Type B pancreatic cell (in vitro differentiated cells): ENCODE data around the gene PARP12. TPM values are rescaled to one million over a fixed set of nuclear protein-coding genes. Genes with fewer than 3 reads are reported as not detected.
A peak's percentile ranks its signal among the peaks of the same experiment; 100 is the strongest.

Experiments used
- DNase-seq: peaks from one replicate; pipeline ENCODE4 v3.0.0; 2021; ENCODE audit warnings: mixed read lengths; ENCODE audit not compliant: unreplicated experiment; ENCODE audit errors: extremely low spot score
- H3K27ac Mint-ChIP-seq: 2 replicates; pipeline ENCODE4 v1.8.0; 2021; ENCODE audit warnings: mild to moderate bottlenecking, mixed read lengths
- H3K27me3 Mint-ChIP-seq: 2 replicates; pipeline ENCODE4 v1.8.0; 2021; ENCODE audit warnings: mixed read lengths
- H3K36me3 Mint-ChIP-seq: 2 replicates; pipeline ENCODE4 v1.8.0; 2021; ENCODE audit warnings: mixed read lengths
- H3K4me1 Mint-ChIP-seq: one replicate; pipeline ENCODE4 v1.8.0; 2021; ENCODE audit warnings: mixed read lengths; ENCODE audit not compliant: unreplicated experiment
- H3K4me3 Mint-ChIP-seq: 2 replicates; pipeline ENCODE4 v1.8.0; 2021; ENCODE audit warnings: mild to moderate bottlenecking, mixed read lengths
- H3K9me3 Mint-ChIP-seq: 2 replicates; pipeline ENCODE4 v1.8.0; 2021; ENCODE audit warnings: mixed read lengths
- total RNA-seq: library from RNA; stranded (reverse); gene quantifications from 2 replicates; pipeline ENCODE4 v1.2.1, GENCODE V29; 2021; ENCODE audit warnings: low replicate concordance
- TF ChIP-seq, protein P1 (sequence below): fragments of 200-600 bp; sonication (generic); conservative IDR thresholded peaks from 2 replicates; pipeline ENCODE4 v1.5.0; 2021; ENCODE audit warnings: antibody characterized with exemption, mild to moderate bottlenecking

PARP12 gene
- total RNA-seq, 1 donor from 2014 or later = 11.9 TPM

DNA sequence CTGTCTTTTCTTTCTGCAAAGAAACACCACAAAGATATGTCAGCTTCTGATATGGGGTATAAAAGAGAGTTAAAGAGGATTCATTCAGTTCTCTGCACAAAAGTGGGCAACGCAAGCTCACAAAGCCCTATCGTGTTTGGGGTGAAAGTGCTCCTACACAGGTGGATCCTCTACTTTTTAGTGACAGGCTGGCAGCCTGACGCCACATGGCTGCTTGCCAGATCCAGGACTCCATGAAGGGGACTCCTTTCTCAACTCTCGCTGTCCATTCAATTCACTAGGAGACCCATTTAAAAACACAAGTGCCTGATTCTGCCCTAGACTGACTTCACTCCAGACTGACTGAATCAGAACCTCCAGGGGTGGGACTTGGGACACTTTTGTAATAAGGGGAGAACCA, 8.0 kb downstream of the PARP12 start:
- H3K27me3 Mint-ChIP-seq = peaks cover 3% of the 10 kb centered on the region
- DNase-seq = peak; percentile 10
- H3K9me3 Mint-ChIP-seq = no peaks in the 10 kb centered on the region
- H3K4me1 Mint-ChIP-seq = peaks cover 6% of the 10 kb centered on the region
- TF ChIP-seq, protein P1, sequence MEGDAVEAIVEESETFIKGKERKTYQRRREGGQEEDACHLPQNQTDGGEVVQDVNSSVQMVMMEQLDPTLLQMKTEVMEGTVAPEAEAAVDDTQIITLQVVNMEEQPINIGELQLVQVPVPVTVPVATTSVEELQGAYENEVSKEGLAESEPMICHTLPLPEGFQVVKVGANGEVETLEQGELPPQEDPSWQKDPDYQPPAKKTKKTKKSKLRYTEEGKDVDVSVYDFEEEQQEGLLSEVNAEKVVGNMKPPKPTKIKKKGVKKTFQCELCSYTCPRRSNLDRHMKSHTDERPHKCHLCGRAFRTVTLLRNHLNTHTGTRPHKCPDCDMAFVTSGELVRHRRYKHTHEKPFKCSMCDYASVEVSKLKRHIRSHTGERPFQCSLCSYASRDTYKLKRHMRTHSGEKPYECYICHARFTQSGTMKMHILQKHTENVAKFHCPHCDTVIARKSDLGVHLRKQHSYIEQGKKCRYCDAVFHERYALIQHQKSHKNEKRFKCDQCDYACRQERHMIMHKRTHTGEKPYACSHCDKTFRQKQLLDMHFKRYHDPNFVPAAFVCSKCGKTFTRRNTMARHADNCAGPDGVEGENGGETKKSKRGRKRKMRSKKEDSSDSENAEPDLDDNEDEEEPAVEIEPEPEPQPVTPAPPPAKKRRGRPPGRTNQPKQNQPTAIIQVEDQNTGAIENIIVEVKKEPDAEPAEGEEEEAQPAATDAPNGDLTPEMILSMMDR = no peak
- peaks cover 3% of the 10 kb centered on the region for H3K36me3 Mint-ChIP-seq
- no peak overlapping the region for H3K4me3 Mint-ChIP-seq
- no peak overlapping the region for H3K27ac Mint-ChIP-seq

DNA sequence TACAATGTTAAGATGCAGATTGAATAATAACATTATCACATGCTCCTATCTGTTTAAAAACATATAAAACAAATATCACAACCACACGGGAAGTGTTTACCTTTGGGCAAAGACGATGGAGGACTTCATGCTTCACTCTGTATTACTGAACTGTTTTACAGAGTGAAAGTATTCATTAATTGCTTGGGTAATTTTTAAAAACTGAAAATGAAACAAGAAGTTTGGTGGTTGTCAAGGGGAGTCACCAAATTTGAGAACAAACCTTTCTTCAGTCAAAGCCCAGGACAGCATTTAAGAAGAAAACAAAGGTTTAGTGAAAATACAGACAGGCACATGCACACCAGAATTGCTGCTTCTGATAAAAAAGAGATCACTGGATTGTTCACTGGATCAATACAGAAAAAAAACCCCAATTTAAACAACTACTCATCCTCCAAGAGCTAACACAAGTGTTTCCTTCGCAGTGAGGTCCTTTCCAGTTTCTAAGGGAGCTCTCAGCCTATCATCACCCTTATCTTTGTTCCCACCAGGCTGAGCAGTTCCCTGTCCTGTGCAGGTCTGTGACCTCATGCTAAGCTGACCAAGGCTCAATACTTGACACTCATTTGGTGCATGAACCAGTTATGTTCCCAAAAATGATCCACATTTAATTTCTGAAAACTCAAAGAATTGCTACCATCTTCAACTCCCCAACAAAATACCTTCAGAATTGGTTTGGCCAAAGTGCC, 8.8 kb downstream of the PARP12 start:
- H3K4me1 Mint-ChIP-seq = no peaks in the 10 kb centered on the region
- H3K4me3 Mint-ChIP-seq = no peak overlapping the region
- peaks cover 3% of the 10 kb centered on the region for H3K36me3 Mint-ChIP-seq
- TF ChIP-seq, protein P1 = no peak
- DNase-seq = no peak
- no peaks in the 10 kb centered on the region for H3K9me3 Mint-ChIP-seq
- no peak overlapping the region for H3K27ac Mint-ChIP-seq
- no peaks in the 10 kb centered on the region for H3K27me3 Mint-ChIP-seq

DNA sequence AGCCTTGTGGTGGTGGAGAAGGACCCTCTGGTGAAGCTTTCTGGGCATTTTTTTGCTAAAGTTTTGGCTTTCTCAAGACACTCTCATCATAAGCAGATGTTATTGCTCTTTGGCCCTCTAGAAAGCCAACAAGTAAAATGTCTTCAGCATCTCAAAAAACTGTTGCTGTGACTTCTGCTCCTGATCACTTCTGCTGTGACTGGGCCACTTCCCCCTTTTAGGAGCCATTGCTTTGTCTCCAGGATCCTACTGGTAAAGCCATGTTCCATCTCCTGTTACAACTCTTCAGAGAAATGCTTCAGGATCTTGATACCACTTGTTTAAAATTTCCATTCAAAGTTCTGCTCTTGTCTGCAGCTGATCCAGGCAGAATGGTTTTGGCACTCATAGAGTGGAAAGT, 10.9 kb downstream of the PARP12 start:
- H3K4me1 Mint-ChIP-seq = no peaks in the 10 kb centered on the region
- H3K9me3 Mint-ChIP-seq = no peaks in the 10 kb centered on the region

DNA sequence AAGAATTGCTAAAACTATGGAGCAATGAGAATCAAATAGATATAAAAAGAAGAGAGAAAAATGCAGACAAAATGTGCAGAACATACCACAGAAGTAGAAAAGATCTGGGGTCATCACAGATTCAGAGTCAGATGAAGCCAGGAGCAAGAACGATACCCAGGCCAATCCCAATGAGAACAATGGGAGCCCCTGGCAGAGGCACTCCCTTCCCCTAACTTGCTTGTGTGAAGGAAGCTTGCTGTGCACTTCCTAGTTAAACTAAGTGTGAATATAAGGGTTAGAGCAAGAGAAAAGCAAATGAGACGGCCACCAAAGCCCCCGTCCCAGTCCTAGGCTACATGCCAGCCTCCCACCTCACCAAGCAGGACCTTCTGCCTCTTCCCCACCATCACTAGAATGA, 12.7 kb downstream of the PARP12 start:
- H3K27ac Mint-ChIP-seq = no peak overlapping the region

More for the DNA sequence above, 10.9 kb downstream of the PARP12 start:
- Mint-ChIP-seq H3K4me3 (no peak overlapping the region), H3K36me3 (peaks cover 3% of the 10 kb centered on the region), H3K27ac (no peak overlapping the region), H3K27me3 (no peaks in the 10 kb centered on the region)
- TF ChIP-seq, protein P1 = no peak
- no peak for DNase-seq

DNA sequence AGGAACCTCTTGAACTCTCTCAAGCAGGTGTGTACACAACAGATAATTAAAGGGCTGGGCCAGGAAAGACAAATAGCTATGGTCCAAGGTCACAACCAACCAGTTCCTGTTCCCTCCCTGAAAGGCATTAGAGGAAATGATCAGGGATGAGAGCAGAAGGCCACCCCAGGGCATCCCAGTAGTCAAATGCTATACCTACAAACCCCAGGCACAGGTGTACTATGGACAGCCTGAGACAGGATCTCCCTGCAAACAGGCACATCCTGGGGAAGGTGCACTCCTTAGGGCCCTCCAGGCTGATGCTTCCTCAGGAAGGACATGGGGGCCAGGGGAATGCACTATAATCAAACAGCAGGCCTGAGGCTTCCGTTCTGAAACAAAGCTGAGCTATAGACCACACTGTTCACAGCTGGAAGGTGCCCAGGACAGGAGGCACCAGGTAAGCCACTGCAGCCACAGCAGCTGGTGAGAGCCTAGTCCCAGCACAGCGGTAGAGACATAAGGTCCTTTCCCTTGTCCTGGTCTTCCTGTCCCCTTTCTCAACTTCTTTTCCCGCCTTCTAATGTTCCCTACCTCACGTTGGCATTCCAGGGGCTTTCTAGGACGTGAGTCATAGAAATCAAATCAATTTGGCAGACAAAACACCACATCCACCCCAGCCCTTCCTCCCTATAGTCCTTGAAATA, 13.3 kb downstream of the PARP12 start:
- peaks cover 8% of the 10 kb centered on the region for H3K4me1 Mint-ChIP-seq
- no peaks in the 10 kb centered on the region for H3K9me3 Mint-ChIP-seq
- peaks cover 3% of the 10 kb centered on the region for H3K36me3 Mint-ChIP-seq
- H3K27ac Mint-ChIP-seq = peak overlapping the region; percentile 33
- no peak overlapping the region for H3K4me3 Mint-ChIP-seq
- TF ChIP-seq, protein P1 = no peak
- no peaks in the 10 kb centered on the region for H3K27me3 Mint-ChIP-seq
- peak; percentile 47 for DNase-seq

More for the DNA sequence above, 12.7 kb downstream of the PARP12 start:
- Mint-ChIP-seq H3K4me3 (no peak overlapping the region), H3K27me3 (no peaks in the 10 kb centered on the region), H3K9me3 (no peaks in the 10 kb centered on the region), H3K36me3 (peaks cover 3% of the 10 kb centered on the region), H3K4me1 (peaks cover 8% of the 10 kb centered on the region)
- DNase-seq = peak; percentile 39
- TF ChIP-seq, protein P1 = no peak
